Right ventricle myocardium superior (tissue), 1 donor: ENCODE data around the gene TMSB10. TPM values are rescaled to one million over a fixed set of nuclear protein-coding genes. Genes with fewer than 3 reads are reported as not detected.

Experiments
- ATAC-seq: fragments of 200-7000 bp; cut with Tn5 transposase; one replicate; pipeline ENCODE4 v1.9.1; 2020; ENCODE audit warnings: mild to moderate bottlenecking; ENCODE audit not compliant: poor library complexity
- DNase-seq: peaks from one replicate; pipeline ENCODE4 v3.0.0-alpha.2; 2020
- intact Hi-C: fragments of 100-400 bp; cut with DNase I; formaldehyde crosslinking; loops from one replicate; pipeline ENCODE4 v1.11.2; 2022
- total RNA-seq: library from RNA; stranded (reverse); fragmentation: NEBNext Ultra II Directional; extraction: Animal tissue kit (Norgen Biotek cat#: 25700); gene quantifications from one replicate; pipeline ENCODE4 v1.2.1, GENCODE V29; 2021
- donor health status: DM: no; HTN: yes; CAD: no; lungs with severe emphysema.

Gene TMSB10
- total RNA-seq, 1 donor from 2014 or later: 417 TPM

DNA sequence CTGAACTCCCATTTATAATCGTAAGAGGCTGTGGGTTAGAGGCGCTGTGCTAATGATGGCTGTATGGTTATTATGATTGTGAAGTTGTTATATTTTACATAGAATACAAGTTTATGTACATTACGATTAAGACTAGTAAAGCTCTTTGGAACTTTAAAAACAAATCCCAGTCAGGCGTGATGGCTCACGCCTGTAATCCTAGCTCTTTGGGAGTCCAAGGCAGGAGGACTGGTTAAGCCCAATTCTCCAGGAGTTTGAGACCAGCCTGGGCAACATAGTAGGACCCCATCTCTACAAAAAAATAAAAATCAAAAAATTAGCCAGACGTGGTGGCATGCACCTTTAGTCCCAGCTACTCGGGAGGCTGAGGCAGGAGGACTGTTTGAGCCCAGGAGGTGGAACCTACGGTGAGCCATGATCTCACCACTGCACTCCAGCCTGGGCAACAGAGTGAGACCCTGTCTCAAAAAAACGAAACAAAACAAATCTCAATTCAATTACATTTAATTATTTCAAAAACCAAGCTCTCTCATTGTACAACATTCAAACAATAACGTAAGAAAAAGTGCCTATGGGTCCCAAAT is 41.6 kb downstream of the TMSB10 start:
- DNase-seq: no peak
- intact Hi-C loops: no loop called here
- ATAC-seq: no peak

DNA sequence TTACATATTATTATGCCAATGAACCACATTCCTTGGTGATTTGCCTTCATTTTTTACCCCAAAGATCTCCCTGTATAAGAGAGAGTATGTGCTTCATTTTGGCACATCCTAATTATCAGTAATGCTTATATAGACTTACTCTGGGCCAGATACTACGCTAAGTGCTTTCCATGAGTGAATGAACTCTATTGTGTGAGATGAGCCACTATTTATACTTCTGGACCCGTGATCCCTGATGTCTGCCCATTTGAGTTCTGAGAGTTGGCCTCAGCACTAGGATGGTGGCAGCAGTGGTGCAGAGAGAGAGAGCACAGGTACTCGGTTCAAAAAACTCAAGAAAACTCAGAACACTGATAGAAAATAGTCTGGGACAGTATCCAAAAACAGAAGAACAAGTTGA is 48.1 kb downstream of the TMSB10 start:
- ATAC-seq (no peak), DNase-seq (no peak)
- intact Hi-C loops: no loop called here

DNA sequence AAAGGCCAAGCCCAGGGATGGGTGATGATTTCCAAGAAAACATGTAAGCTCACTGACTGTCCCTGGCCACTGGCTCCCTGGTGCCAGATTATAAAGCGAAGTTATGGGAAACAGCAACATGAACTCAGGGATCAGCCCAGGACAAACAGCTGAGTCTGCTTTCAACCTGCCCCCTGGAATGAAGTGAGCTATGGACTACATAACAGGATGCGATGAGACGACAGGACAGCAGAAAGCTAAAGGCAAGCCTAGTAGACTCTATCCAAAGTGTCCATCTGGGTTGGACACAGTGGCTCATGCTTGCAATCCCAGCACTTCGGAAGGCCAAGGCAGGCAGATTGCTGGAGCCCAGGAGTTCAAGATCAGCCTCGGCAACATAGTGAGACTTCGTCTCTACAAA is 48.9 kb downstream of the TMSB10 start:
- DNase-seq: no peak
- intact Hi-C loops: no loop called here
- no peak for ATAC-seq

Other genes starting within 250 kb of the TMSB10 start
- 0.56 TPM for gene TRABD2A, start 24.6 kb upstream of the TMSB10 start, total RNA-seq
- gene KCMF1, start 65.5 kb downstream of the TMSB10 start, total RNA-seq: 83.3 TPM
- gene TCF7L1, start 227.7 kb downstream of the TMSB10 start, total RNA-seq: 9.3 TPM